Eye (tissue), 1 donor: ENCODE results near the gene PDE4D.

Source experiments
- DNase-seq: peaks from one replicate; pipeline ENCODE4 v3.0.0-alpha.2; 2015

Gene PDE4D

GRCh38 chr5:59838067-59838466 lies 55.5 kb downstream of the PDE4D start:
- no peak for DNase-seq

DNA sequence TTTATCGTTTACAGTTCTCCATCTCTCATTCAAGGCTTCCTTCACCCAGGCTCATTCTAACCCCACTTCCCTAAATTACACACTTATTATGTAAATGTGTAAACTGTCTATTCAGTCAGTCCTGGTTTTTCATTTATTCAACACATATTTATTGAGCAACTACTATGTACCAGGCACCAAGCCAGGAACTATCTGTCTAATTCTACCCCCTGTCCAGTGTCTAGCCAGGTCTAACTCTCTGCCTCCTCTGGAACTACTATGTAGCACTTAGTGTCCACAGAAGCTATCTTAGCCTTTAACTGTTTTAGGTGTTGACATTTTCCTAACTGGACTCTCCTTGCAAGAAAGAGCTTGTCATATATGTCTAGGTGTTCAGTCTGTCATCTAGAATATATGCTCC lies 56.5 kb downstream of the PDE4D start:
- DNase-seq, result no peak

- no peak for DNase-seq
Observed at GRCh38 chr5:59835800-59836199, 57.7 kb downstream of the PDE4D start.

GRCh38 chr5:59833448-59833847 lies 60.1 kb downstream of the PDE4D start:
- DNase-seq, result no peak

- no peak for DNase-seq
Observed at GRCh38 chr5:59832577-59833301, 60.8 kb downstream of the PDE4D start.

GRCh38 chr5:59831326-59832010 lies 62.1 kb downstream of the PDE4D start:
- no peak for DNase-seq

- DNase-seq, result no peak
Observed at GRCh38 chr5:59830536-59831200, 62.9 kb downstream of the PDE4D start.

GRCh38 chr5:59829922-59830321 lies 63.6 kb downstream of the PDE4D start:
- no peak for DNase-seq

- DNase-seq, result no peak
Observed at GRCh38 chr5:59829386-59829785, 64.1 kb downstream of the PDE4D start.

DNA sequence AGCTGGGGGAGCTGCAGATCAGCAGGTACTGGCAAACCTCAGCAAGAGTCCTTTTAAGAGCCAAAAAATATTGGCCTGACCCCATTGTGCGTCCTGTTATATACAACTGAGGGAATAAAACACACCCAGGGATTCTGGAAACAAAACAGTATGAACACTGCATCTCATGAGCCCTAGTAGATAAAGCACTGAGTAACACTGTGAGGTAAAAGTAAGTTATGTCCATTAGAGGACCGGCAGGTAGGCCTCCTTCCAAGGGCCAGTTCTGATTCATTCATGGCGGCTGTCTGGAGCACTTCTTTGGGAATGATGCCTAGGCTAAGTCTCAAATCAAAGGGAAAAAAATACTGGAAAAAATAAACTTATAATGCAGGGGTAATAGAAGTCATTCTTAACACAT lies 64.9 kb downstream of the PDE4D start:
- no peak for DNase-seq

GRCh38 chr5:59826996-59827395 lies 66.5 kb downstream of the PDE4D start:
- no peak for DNase-seq

DNA sequence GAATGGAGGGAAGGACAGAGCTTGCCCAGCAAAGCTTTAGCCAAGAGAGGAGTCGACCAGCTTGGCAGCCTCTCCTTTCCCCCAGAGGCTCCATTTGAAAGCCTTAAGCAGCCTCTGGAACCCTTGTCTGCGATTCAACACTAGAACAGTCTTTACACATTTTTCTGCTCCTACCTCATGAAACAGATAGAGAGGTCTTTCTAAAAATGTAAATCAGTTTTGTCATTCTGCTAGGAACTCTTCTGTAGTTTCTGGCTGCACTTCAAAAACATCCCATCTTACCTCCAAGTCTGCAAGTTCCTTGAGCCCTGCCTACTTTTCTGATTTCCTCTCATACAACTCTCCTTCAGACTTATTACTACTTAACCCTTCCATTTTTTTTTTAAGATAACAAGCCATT lies 70.1 kb downstream of the PDE4D start:
- no peak for DNase-seq

DNA sequence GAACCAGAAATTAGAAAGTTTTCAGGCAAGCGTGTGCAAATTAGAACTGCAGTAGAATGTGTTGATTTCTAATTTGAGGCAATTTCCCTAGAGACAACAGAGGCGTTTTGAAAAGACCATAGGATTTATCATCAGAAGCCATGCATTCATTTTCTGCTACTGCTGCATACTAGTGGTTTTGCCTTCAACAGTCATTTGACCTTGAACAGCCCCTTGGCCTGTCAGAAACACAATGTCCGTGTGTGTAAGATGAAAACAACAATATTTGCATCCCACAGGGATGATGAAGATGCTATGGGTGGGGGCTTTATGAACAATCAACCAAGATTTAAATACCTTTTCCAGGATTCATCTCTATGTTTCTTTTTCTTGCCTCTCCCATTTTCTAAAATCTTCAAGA lies 73.7 kb downstream of the PDE4D start:
- DNase-seq, result no peak

DNA sequence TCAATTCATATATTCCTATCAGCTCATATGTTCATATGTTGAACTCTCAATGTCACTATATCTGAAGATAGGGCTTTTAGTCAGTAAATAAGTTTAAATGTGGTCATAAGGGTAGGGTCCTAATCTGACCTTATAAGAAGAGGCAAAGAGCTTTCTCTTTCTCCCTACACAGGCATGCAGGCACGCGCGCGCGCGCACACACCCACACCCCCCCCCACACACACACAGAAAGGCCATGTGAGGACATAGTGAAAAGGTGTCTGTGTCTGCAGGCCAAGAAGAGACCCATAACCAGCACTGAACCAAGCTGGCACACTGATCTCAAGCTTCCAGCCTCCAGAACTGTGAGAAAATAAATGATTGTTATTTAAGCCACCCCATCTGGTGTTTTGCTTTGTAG lies 76.0 kb downstream of the PDE4D start:
- DNase-seq, result no peak

- no peak for DNase-seq
Observed at GRCh38 chr5:59816654-59817300, 76.7 kb downstream of the PDE4D start.

- no peak for DNase-seq
Observed at GRCh38 chr5:59814537-59814872, 79.0 kb downstream of the PDE4D start.

GRCh38 chr5:59813761-59814536 lies 79.6 kb downstream of the PDE4D start:
- peak; percentile 90 for DNase-seq

- DNase-seq, result peak; percentile 94
Observed at GRCh38 chr5:59810041-59810440, 83.5 kb downstream of the PDE4D start.

- no peak for DNase-seq
Observed at GRCh38 chr5:59807806-59808205, 85.7 kb downstream of the PDE4D start.

DNA sequence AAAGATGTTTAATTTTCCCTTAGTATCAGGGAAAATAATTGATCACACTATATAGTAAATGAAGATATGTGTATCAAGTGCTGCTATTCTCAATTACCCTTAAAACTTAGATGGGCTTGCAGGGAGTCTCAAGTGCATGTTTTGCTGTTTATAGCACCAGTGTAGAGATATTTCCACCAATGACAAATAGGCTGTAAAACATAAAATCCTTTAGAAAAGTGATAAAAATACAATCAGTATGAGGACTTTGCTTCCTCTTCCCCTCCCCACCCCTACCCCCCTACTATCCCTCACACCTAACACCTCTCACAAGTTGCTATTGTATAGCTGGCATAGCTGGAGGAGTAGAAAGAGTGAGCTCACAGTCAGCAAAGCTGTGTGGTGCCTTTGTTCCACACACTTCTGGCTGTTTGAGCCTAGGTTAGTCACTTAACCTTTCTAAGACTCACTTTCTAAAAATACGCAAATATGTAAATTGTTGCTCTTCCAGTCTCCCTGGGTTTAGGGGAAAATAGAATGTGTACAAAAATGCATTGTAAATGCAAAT lies 93.1 kb downstream of the PDE4D start:
- DNase-seq, result no peak

- DNase-seq, result peak; percentile 88
Observed at GRCh38 chr5:59799668-59800346, 93.7 kb downstream of the PDE4D start.
